Small intestine (tissue), 16 donors: ENCODE measurements around the gene CD27. TPM values are rescaled to one million over a fixed set of nuclear protein-coding genes. Genes with fewer than 3 reads are reported as not detected.

Source experiments
- DNase-seq, 2 donors: peaks; one replicate each; pipeline versions ENCODE4 v3.0.0 to v3.0.0-alpha.2; 2013
- FAIRE-seq: peaks from 2 replicates; lab custom pipeline; 2012; peaks lifted over from hg19 to GRCh38; lab: Jason Lieb, UNC
- H3K27ac ChIP-seq, 3 donors: one replicate each; pipeline ENCODE4 v1.5.1; 2013; ENCODE audit warnings: low read length in 2 of 3, mild to moderate bottlenecking in 2 of 3, control low read depth in 1 of 3, inconsistent platforms in 1 of 3, low read depth in 1 of 3, moderate library complexity in 1 of 3
- H3K27me3 ChIP-seq, 3 donors: one replicate each; pipeline ENCODE4 v1.6.1; 2013; ENCODE audit warnings: low read length in 3 of 3, inconsistent platforms in 1 of 3; ENCODE audit not compliant: control insufficient read depth in 3 of 3, insufficient read depth in 3 of 3
- H3K36me3 ChIP-seq, 3 donors: one replicate each; pipeline ENCODE4 v1.6.1; 2013; ENCODE audit warnings: low read length in 3 of 3, inconsistent platforms in 1 of 3, low read depth in 1 of 3, mild to moderate bottlenecking in 1 of 3, moderate library complexity in 1 of 3; ENCODE audit not compliant: control insufficient read depth in 3 of 3, insufficient read depth in 2 of 3
- H3K4me1 ChIP-seq, 3 donors: one replicate each; pipeline ENCODE4 v1.6.1; 2013; ENCODE audit warnings: low read length in 2 of 3, inconsistent platforms in 1 of 3, low read depth in 1 of 3, mild to moderate bottlenecking in 1 of 3, moderate library complexity in 1 of 3; ENCODE audit not compliant: control insufficient read depth in 3 of 3, insufficient read depth in 2 of 3
- H3K4me3 ChIP-seq, 3 donors: one replicate each; pipeline ENCODE4 v1.5.1; 2013; ENCODE audit warnings: low read length in 3 of 3, control low read depth in 1 of 3, inconsistent platforms in 1 of 3, low read depth in 1 of 3, mild to moderate bottlenecking in 1 of 3, moderate library complexity in 1 of 3
- H3K9me3 ChIP-seq, 2 donors: one replicate each; pipeline ENCODE4 v1.6.1; 2013; ENCODE audit warnings: low read depth in 1 of 2, low read length in 1 of 2; ENCODE audit not compliant: control insufficient read depth in 2 of 2, insufficient read depth in 1 of 2
- WGBS, 3 donors: extraction: QIAGEN DNeasy Blood & Tissue Kit; methylation state at CpG; one replicate each; pipeline ENCODE4 v1.1.7; 2013; 5-methylcytosine and 5-hydroxymethylcytosine counted together
- long read RNA-seq, 10 donors: transcript quantifications; one replicate each; lab custom pipeline, GENCODE V29; 2026
- polyA plus RNA-seq, 4 donors: library from polyadenylated mRNA; stranded (reverse) in 3 of 4; unstranded in 1 of 4; fragments of 200-250 nt in 3 of 4; fragments of 120-200 nt in 1 of 4; gene quantifications; one replicate each; pipeline versions ENCODE4 v1.2.1 to v1.2.3, GENCODE V29; 2013
- donor health status: healthy with polysubstance abuse.
- donor health status: control.
- donor health status: control.
- donor health status: Bipolar disorder and iron deficiency.
- donor health status: healthy.

CD27 gene
- polyA plus RNA-seq = 10 to 100 TPM in 1 of 4 donors, 1 to 10 TPM in 2, under 1 TPM in 1; 0.45 to 16.2 (median 2.8) TPM
- long read RNA-seq, donor 1, partial matches to known transcripts = 0 of 2 reads
- long read RNA-seq, donor 1, other reads (novel, unspliced or antisense) = 0 of 2 reads
- long read RNA-seq, donor 2, partial matches to known transcripts = 0 of 1 reads
- long read RNA-seq, donor 2, other reads (novel, unspliced or antisense) = 0 of 1 reads
- long read RNA-seq, donor 3 = 0 reads
- long read RNA-seq, donor 4 = 0 reads
- long read RNA-seq, donor 5 = 0 reads
- long read RNA-seq, donor 6 = 0 reads
- long read RNA-seq, donor 7 = 0 reads
- long read RNA-seq, donor 8 = 0 reads
- long read RNA-seq, donor 9 = 0 reads
- long read RNA-seq, donor 10, partial matches to known transcripts = 14 of 14 reads
- long read RNA-seq, donor 10, other reads (novel, unspliced or antisense) = 0 of 14 reads

DNA sequence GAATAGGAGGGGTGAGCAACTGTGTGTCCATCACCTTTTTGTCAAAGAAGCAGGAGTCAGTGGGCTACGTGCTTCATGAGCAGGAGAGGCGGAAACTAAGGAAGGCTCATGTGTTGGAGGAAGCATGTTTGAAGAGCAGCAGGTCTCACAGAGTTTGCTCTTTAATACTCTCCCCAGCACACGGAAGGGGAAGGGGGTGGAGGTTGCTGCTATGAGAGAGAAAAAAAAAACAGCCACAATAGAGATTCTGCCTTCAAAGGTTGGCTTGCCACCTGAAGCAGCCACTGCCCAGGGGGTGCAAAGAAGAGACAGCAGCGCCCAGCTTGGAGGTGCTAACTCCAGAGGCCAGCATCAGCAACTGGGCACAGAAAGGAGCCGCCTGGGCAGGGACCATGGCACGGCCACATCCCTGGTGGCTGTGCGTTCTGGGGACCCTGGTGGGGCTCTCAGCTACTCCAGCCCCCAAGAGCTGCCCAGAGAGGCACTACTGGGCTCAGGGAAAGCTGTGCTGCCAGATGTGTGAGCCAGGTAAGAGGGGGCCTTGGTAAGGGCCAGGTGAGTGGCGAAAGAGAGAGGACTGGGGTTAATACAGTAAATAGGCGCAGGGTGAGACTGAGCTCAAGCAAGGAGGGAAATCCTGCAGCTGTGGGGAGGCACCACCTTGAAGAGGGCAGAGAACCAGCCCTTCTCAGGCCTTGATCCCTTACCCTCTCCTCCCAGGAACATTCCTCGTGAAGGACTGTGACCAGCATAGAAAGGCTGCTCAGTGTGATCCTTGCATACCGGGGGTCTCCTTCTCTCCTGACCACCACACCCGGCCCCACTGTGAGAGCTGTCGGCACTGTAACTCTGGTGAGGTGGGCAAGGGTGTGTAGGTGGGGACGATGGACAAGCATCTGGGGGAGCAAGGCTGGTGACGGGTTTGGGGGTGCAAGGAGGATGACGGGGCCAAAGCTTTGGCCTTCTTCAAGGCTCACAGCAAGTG is at the start of gene CD27:
TSS of gene CD27 (plus strand) at position 252 of the 985 bp plus-strand sequence. CDS start at position 393, 141 bp downstream.
- Histone ChIP-seq H3K4me1 (peaks cover 0 to under 1% (median 0%) of the 10 kb centered on the region in 3 donors), H3K27me3 (no peaks in the 10 kb centered on the region), H3K36me3 (peaks cover 0 to 46% (median 0%) of the 10 kb centered on the region in 3 donors), H3K9me3 (no peaks in the 10 kb centered on the region), H3K4me3 (peak within 1 kb of the TSS in 2 of 3 donors; percentile 0 to 21), H3K27ac (peak within 1 kb of the TSS in 1 of 3 donors; percentile 75)
- DNase-seq = no peak
- 75 to 87% (median 79%) methylated on average over 16 of the region's 16 CpGs for WGBS, 3 donors
- no peak for FAIRE-seq

DNA sequence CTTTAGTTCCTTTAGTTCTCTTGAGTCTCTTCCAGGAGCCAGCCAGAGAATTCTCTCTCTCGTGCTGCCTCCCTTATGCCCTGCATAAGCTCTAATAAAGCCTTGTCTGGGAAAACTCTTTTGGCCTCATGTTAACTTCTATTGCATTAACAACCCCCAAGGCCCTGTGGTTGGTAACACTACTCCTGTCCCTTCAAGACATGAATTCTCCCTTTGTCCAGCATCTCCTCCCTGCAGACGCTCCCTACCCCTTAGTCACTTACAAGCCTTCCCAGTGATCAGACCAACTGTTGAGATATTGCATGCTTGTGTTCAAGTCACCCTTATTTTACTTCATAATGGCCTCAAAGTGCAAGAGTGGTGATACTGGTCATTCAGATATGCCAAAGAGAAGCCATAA is 48.7 kb upstream of the CD27 start:
- Histone ChIP-seq H3K4me1 (peaks cover 0 to 18% (median 0%) of the 10 kb centered on the region in 3 donors), H3K9me3 (no peaks in the 10 kb centered on the region), H3K27me3 (no peaks in the 10 kb centered on the region), H3K27ac (no peak overlapping the region), H3K36me3 (peaks cover 0 to 8% (median 1%) of the 10 kb centered on the region in 3 donors), H3K4me3 (no peak overlapping the region)
- no peak for DNase-seq
- WGBS, 3 donors = 85 to 89% (median 88%) methylated on average over 2 of the region's 2 CpGs
- no peak for FAIRE-seq

DNA sequence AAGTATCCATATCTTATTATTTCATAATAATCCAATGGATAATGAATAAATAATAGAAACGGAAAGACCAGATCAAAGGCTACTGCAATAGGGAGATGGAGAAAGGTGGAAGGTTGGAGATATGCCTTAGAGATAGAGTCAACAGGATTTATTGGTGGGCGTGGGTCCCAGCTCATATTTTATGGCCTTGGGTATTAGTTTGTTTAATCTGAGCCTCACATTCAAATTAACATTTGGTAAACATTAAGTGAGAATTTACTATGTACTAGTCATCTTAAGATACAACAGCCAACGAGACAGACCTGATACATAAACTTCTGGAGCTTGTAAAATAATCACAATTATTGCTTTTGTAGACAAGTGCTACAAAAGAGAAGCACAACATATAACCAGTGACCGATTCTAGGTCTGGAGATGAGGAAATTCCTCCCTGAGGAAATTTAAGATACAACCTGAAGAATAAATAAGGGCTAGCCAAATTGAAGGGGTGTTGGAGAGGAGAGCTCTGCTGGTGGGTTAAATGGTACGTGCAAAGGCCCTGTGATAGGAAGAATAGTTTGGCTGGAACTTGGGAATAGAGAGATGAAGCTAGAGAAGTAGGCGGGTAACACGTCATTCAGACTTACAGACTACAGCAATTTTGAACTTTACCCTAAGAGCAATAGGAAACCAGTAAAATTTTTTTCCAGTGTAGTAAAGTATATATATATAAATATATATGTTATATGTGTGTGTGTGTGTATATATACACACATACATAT is 44.7 kb upstream of the CD27 start:
- no peaks in the 10 kb centered on the region for H3K9me3 ChIP-seq
- no peaks in the 10 kb centered on the region for H3K27me3 ChIP-seq
- DNase-seq (peak; percentile 60 to 86), FAIRE-seq (no peak)
- no peak overlapping the region for H3K4me3 ChIP-seq
- H3K27ac ChIP-seq = peak overlapping the region; percentile 27 to 33 (median 32)
- WGBS, 3 donors = 28 to 60% (median 48%) methylated on average over 7 of the region's 7 CpGs
- H3K4me1 ChIP-seq = peaks cover 0 to 5% (median 0%) of the 10 kb centered on the region in 3 donors
- H3K36me3 ChIP-seq = no peaks in the 10 kb centered on the region

DNA sequence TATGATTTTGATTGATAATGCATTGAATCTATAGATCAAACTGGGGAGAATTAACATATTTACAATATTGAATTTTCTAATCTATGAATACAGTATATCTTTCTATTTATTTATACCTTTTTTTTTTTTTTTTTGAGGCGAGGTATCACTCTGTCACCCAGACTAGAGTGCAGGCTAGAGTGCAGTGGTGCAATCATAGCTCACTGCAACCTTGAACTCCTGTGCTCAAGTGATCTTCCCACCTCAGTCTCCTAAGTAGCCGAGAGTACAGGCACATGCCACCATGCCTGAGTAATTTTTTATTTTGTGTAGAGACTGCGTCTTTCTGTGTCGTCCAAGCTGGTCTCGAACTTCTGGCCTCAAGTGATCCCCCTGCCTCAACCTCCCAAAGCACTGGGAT is 40.4 kb upstream of the CD27 start:
- Histone ChIP-seq H3K4me1 (peaks cover 0 to 5% (median 0%) of the 10 kb centered on the region in 3 donors), H3K9me3 (no peaks in the 10 kb centered on the region), H3K27ac (no peak overlapping the region), H3K36me3 (no peaks in the 10 kb centered on the region), H3K4me3 (no peak overlapping the region), H3K27me3 (no peaks in the 10 kb centered on the region)
- FAIRE-seq (no peak), DNase-seq (no peak)
- 81 to 88% (median 82%) methylated on average over 5 of the region's 5 CpGs for WGBS, 3 donors

DNA sequence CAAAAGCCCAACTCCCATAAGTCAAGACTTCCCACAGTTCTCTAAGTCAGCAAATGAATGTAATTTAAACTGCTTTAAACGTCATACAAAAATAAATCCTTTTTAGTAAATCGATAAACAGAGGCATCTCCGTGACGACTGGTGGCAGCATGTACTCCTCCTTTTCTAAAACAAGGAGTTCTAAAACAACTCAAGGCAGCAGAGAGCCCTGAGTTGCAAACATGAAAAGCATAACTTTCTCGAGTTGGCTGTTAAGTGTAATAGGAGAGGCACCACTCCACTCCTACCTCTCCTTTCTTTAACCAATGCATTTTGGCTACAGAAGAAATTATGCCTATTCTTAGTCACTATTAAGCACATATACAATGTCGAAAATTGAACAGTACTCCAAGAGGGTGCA is 38.8 kb upstream of the CD27 start:
- Histone ChIP-seq H3K27me3 (no peaks in the 10 kb centered on the region), H3K36me3 (no peaks in the 10 kb centered on the region), H3K9me3 (peaks cover 0 to 3% of the 10 kb centered on the region in 2 donors), H3K4me3 (no peak overlapping the region), H3K27ac (no peak overlapping the region), H3K4me1 (no peaks in the 10 kb centered on the region)
- FAIRE-seq (no peak), DNase-seq (no peak)
- 74 to 80% (median 77%) methylated on average over 6 of the region's 6 CpGs for WGBS, 3 donors

- Histone ChIP-seq H3K9me3 (peaks cover 0 to 3% of the 10 kb centered on the region in 2 donors), H3K4me3 (no peak overlapping the region), H3K27ac (no peak overlapping the region), H3K4me1 (no peaks in the 10 kb centered on the region), H3K27me3 (no peaks in the 10 kb centered on the region), H3K36me3 (no peaks in the 10 kb centered on the region)
- no peak for FAIRE-seq
- no peak for DNase-seq
- 88 to 97% (median 95%) methylated on average over 10 of the region's 10 CpGs for WGBS, 3 donors
Observed at GRCh38 chr12:6407236-6407954, 37.4 kb upstream of the CD27 start.

DNA sequence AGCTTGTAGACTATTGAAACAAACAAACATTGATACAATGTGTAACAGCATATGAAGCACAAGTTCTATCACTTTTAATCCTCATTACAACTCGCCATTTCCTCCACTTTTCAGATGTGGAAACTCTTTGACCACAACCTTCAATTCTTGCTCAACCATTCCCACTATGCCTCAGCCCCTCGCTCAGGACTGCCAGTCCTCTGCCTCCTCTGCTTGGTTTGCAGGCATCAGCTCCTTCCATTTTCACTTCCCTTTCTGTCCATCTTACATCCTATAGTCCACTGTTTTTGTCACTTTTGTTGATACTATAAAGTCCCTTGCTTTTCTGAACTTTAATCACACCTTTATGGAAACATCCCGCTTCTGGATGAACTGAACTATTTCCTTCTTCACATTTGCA is 28.2 kb upstream of the CD27 start:
- Histone ChIP-seq H3K27me3 (no peaks in the 10 kb centered on the region), H3K4me3 (no peak overlapping the region), H3K4me1 (no peaks in the 10 kb centered on the region), H3K36me3 (no peaks in the 10 kb centered on the region), H3K27ac (no peak overlapping the region), H3K9me3 (peaks cover 0 to 5% of the 10 kb centered on the region in 2 donors)
- no peak for FAIRE-seq
- DNase-seq = no peak
- WGBS, 3 donors = 75 to 86% (median 79%) methylated on average over 3 of the region's 3 CpGs
